Prostate gland (tissue), 2 donors: ENCODE data around the gene KANK4.

Source experiments
- POLR2A ChIP-seq: fragments of 450-650 bp; IDR thresholded peaks from one replicate; pipeline ENCODE4 v1.6.1; 2016; ENCODE audit warnings: antibody characterized with exemption, mild to moderate bottlenecking
- TF ChIP-seq, protein P1 (sequence below), 4 experiments: fragments of 200-600 bp in 2 of 4; fragments of 450-650 bp in 2 of 4; sonication (generic) in 2 of 4; IDR thresholded peaks; 1 replicate in 3 of 4; 2 replicates in 1 of 4; pipeline ENCODE4 v1.5.1; 2016 to 2019; ENCODE audit warnings: antibody characterized with exemption in 4 of 4, mild to moderate bottlenecking in 2 of 4, moderate library complexity in 2 of 4

DNA sequence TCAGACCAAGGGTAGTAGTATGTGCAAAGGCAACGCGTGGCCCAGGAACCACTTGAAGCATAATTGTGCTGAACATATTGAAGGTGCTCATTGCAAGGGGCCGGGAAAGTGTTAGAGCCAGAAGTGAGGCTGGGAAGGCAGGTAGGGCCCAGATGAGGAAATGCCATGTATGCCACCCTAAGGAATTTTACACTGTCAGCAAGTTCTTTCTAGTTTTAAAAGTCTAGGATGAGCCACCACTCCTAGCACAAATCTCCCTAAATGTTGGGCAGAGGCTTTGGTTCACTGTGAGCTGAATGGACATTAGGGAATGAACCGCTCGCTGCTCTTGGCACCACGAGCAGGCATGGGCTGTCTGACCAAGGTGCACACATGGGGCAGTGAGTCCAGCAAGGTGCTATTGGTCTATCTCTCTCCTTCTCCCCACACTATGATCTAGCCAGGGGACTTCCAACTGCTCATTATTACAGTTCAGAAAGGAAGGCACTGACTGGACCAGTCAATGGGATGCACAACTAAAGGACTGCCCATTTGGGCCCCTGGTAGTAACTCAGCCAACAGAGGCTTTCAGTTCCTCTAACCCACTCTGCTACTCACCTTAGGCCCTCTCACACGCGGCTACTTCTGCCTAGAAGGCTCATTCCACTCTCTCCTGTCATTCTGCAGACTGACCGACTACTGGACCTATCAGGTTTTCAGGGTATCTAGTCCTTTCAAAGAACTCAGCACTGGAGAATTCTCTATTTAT, 2.0 kb downstream of the KANK4 start:
- TF ChIP-seq, protein P1, sequence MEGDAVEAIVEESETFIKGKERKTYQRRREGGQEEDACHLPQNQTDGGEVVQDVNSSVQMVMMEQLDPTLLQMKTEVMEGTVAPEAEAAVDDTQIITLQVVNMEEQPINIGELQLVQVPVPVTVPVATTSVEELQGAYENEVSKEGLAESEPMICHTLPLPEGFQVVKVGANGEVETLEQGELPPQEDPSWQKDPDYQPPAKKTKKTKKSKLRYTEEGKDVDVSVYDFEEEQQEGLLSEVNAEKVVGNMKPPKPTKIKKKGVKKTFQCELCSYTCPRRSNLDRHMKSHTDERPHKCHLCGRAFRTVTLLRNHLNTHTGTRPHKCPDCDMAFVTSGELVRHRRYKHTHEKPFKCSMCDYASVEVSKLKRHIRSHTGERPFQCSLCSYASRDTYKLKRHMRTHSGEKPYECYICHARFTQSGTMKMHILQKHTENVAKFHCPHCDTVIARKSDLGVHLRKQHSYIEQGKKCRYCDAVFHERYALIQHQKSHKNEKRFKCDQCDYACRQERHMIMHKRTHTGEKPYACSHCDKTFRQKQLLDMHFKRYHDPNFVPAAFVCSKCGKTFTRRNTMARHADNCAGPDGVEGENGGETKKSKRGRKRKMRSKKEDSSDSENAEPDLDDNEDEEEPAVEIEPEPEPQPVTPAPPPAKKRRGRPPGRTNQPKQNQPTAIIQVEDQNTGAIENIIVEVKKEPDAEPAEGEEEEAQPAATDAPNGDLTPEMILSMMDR (IDR thresholded peaks at IDR 0.05): no peak
- no peak for TF ChIP-seq POLR2A
